Sigmoid colon (tissue), 7 donors: ENCODE measurements around the gene MYL4. TPM values are rescaled to one million over a fixed set of nuclear protein-coding genes. Genes with fewer than 3 reads are reported as not detected.

ENCODE experiments used
- DNase-seq: peaks from one replicate; pipeline ENCODE4 v3.0.0-alpha.2; 2019
- H3K27ac ChIP-seq, 4 donors: fragments of 200-600 bp; sonication (generic); one replicate each; pipeline ENCODE4 v1.5.1; 2016 to 2019; ENCODE audit warnings: mild to moderate bottlenecking in 1 of 4
- H3K27me3 ChIP-seq, 3 donors: fragments of 200-600 bp; sonication (generic); one replicate each; pipeline ENCODE4 v1.5.1; 2019; ENCODE audit warnings: mild to moderate bottlenecking in 1 of 3
- H3K36me3 ChIP-seq, 4 donors: fragments of 200-600 bp; sonication (generic); one replicate each; pipeline ENCODE4 v1.5.1; 2016 to 2019
- H3K4me1 ChIP-seq, 4 donors: fragments of 200-600 bp; sonication (generic); one replicate each; pipeline ENCODE4 v1.5.1; 2017 to 2019
- H3K4me3 ChIP-seq, 4 donors: fragments of 200-600 bp; sonication (generic); one replicate each; pipeline ENCODE4 v1.5.1; 2017 to 2019; ENCODE audit warnings: mild to moderate bottlenecking in 2 of 4, moderate library complexity in 1 of 4
- H3K9me3 ChIP-seq, 4 donors: fragments of 200-600 bp in 3 of 4; sonication (generic) in 3 of 4; one replicate each; pipeline versions ENCODE4 v1.5.1 to v1.6.1; 2013 to 2019
- EP300 ChIP-seq, 4 donors: sonication (generic); formaldehyde crosslinking; IDR thresholded peaks; one replicate each; pipeline ENCODE4 v1.6.1; 2017; ENCODE audit warnings: antibody characterized with exemption in 4 of 4
- POLR2A ChIP-seq, 2 donors: fragments of 450-650 bp; IDR thresholded peaks; one replicate each; pipeline ENCODE4 v1.6.1; 2016; ENCODE audit warnings: antibody characterized with exemption in 2 of 2, mild to moderate bottlenecking in 2 of 2, moderate library complexity in 2 of 2
- POLR2AphosphoS5 ChIP-seq, 4 donors: sonication (generic); formaldehyde crosslinking; IDR thresholded peaks; one replicate each; pipeline ENCODE4 v1.6.1; 2017; ENCODE audit warnings: antibody characterized with exemption in 4 of 4
- WGBS, 2 donors: extraction: QIAGEN DNeasy Blood & Tissue Kit; methylation state at CpG; one replicate each; pipeline ENCODE4 v1.1.7; 2013; 5-methylcytosine and 5-hydroxymethylcytosine counted together
- intact Hi-C: fragments of 100-400 bp; cut with DNase I; formaldehyde crosslinking; loops from one replicate; pipeline ENCODE4 v1.15.1; 2023
- polyA plus RNA-seq, 3 donors: library from polyadenylated mRNA; stranded (reverse); fragments of 200-250 nt; gene quantifications; one replicate each; pipeline ENCODE4 v1.2.3, GENCODE V29; 2013
- total RNA-seq, 4 donors: library from RNA; depleted of rRNA; stranded (reverse); fragments of >200 nt; gene quantifications; one replicate each; pipeline ENCODE4 v1.1.0, GENCODE V29; 2016
- TF ChIP-seq, protein P1 (sequence below), 4 experiments: fragments of 450-650 bp in 3 of 4; fragments of 200-600 bp in 1 of 4; IDR thresholded peaks; one replicate each; pipeline ENCODE4 v1.5.1; 2016 to 2019; ENCODE audit warnings: antibody characterized with exemption in 4 of 4, mild to moderate bottlenecking in 3 of 4, moderate library complexity in 2 of 4
- donor health status: healthy with polysubstance abuse.
- donor health status: Bipolar disorder and iron deficiency.
- donor health status: healthy.

Gene MYL4
- total and polyA plus RNA-seq, 7 donors, result 0.31 to 2.8 (median 1.1) TPM; not detected in 4

DNA sequence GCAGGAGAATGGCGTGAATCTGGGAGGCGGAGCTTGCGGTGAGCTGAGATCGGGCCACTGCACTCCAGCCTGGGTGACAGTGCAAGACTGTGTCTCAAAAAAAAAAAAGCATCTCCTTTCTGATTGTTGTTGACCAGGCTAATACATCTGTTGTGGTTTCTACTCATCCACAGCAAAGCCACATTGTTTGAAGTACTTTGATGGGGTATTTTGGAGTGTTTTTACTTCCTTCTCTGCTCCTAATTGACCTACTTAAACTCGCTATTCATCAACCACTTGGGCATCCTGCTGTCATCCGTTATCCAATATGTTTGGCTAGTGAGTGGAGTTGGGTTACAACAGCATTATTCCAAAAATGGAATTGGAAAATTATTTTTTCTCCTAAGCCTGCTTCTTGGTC, 16.6 kb upstream of the MYL4 start:
- TF ChIP-seq EP300 (IDR thresholded peaks at IDR 0.05), result no peak
- TF ChIP-seq POLR2A (IDR thresholded peaks at IDR 0.05), result no peak
- no peak for TF ChIP-seq POLR2AphosphoS5 (IDR thresholded peaks at IDR 0.05)
- TF ChIP-seq, protein P1, sequence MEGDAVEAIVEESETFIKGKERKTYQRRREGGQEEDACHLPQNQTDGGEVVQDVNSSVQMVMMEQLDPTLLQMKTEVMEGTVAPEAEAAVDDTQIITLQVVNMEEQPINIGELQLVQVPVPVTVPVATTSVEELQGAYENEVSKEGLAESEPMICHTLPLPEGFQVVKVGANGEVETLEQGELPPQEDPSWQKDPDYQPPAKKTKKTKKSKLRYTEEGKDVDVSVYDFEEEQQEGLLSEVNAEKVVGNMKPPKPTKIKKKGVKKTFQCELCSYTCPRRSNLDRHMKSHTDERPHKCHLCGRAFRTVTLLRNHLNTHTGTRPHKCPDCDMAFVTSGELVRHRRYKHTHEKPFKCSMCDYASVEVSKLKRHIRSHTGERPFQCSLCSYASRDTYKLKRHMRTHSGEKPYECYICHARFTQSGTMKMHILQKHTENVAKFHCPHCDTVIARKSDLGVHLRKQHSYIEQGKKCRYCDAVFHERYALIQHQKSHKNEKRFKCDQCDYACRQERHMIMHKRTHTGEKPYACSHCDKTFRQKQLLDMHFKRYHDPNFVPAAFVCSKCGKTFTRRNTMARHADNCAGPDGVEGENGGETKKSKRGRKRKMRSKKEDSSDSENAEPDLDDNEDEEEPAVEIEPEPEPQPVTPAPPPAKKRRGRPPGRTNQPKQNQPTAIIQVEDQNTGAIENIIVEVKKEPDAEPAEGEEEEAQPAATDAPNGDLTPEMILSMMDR (IDR thresholded peaks at IDR 0.05), result no peak
- no peaks in the 10 kb centered on the region for H3K9me3 ChIP-seq
- H3K4me1 ChIP-seq, result peaks cover 0 to 13% (median 8%) of the 10 kb centered on the region in 4 donors
- no peak overlapping the region for H3K4me3 ChIP-seq
- H3K27me3 ChIP-seq, result no peaks in the 10 kb centered on the region
- 53 to 87% methylated on average over 6 of the region's 6 CpGs for WGBS, 2 donors
- DNase-seq, result no peak
- no peak overlapping the region for H3K27ac ChIP-seq
- H3K36me3 ChIP-seq, result no peaks in the 10 kb centered on the region
- intact Hi-C loops, result no loop called here

DNA sequence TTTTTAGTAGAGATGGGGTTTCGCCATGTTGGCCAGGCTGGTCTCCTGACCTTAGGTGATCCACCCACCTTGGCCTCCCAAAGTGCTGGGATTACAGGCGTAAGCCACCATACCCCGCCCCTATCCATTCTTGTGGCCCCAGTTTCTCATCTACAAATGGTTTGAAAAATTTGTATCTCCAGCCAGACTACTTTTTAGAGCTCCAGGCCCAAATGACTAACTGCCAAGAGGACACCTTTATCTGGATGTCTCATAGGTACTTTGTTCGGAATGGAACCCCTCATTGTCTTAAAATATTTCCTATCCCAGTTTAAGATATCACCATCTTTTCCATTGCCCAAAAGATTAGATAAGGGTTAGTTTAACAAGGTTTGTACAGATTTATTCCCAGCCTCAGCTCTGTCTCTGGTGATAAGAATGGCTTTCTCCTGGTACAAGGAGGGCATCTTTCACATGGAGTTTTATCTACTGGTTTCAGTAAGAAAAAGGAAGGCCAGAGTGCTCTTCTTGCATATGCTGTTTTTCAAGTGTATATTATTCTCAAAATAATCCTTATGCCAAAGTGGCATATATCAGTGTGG, 15.1 kb upstream of the MYL4 start:
- Histone ChIP-seq H3K36me3 (no peaks in the 10 kb centered on the region), H3K9me3 (no peaks in the 10 kb centered on the region), H3K4me1 (peaks cover 0 to 6% (median 0%) of the 10 kb centered on the region in 4 donors), H3K4me3 (no peak overlapping the region), H3K27me3 (no peaks in the 10 kb centered on the region), H3K27ac (no peak overlapping the region)
- 98% methylated on average over 4 of the region's 4 CpGs for WGBS, 2 donors
- TF ChIP-seq POLR2AphosphoS5 (IDR thresholded peaks at IDR 0.05), result no peak
- TF ChIP-seq, protein P1 (IDR thresholded peaks at IDR 0.05), result no peak
- no peak for TF ChIP-seq POLR2A (IDR thresholded peaks at IDR 0.05)
- TF ChIP-seq EP300 (IDR thresholded peaks at IDR 0.05), result no peak
- intact Hi-C loops, result no loop called here
- no peak for DNase-seq

DNA sequence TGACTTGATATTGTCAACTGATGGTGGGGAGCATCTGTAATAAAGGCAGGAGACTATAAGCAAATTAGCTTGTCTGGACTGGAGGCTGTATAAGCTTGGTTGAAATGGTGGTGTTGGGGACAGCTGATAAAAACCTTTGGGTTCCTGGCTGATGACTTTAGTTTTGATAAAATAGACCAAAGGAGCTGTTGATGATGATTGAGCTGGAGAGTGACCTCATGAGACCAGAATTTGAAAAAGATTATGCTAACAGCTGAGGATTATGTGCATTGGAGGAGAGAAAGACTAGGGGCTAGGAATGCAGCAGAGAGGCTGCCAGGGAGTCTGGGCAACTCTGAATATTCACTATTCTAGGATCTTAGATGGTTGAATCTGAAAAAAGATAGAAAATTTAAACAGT, 11.3 kb upstream of the MYL4 start:
- H3K4me3 ChIP-seq, result no peak overlapping the region
- H3K4me1 ChIP-seq, result no peaks in the 10 kb centered on the region
- intact Hi-C loops, result no loop called here
- no peak for DNase-seq
- no peaks in the 10 kb centered on the region for H3K9me3 ChIP-seq
- H3K27me3 ChIP-seq, result no peaks in the 10 kb centered on the region
- no peak for TF ChIP-seq EP300 (IDR thresholded peaks at IDR 0.05)
- TF ChIP-seq POLR2A (IDR thresholded peaks at IDR 0.05), result no peak
- TF ChIP-seq, protein P1 (IDR thresholded peaks at IDR 0.05), result no peak
- no peak for TF ChIP-seq POLR2AphosphoS5 (IDR thresholded peaks at IDR 0.05)
- no peak overlapping the region for H3K27ac ChIP-seq
- no peaks in the 10 kb centered on the region for H3K36me3 ChIP-seq

DNA sequence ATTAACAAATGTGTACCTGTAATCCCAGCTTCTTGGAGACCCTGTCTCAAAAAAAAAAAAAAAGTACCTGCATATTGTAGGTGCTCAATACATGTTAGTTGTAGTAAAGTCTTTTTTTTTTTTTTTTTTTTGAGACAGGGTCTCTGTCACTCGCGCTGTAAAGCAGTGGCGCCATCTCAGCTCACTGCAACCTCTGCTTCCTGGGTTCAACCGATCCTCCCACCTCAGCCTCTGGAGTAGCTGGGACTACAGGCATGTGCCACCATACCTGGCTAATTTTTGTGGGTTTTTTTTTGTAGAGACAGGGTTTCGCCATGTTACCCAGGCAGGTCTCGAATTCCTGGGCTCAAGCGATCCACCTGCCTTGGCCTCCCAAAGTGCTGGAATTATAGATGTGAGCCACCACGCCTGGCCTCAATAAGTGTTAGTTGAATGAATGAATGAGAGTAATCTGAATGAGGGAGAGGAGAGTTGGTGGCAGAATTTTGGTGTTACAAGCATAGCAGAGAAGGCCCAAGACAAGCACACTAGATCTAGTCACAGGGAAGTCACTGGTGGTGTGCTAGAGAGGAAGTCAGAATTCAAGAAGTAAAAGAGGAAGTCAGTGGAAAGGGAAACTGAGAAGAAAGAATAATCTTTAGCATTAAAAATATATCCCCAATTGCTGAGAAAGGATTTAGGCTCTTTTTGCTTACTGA, 9.4 kb upstream of the MYL4 start:
- intact Hi-C loops, result no loop called here
- 95 to 97% methylated on average over 8 of the region's 8 CpGs for WGBS, 2 donors

More for the DNA sequence above, 9.4 kb upstream of the MYL4 start:
- no peaks in the 10 kb centered on the region for H3K27me3 ChIP-seq
- no peak overlapping the region for H3K4me3 ChIP-seq
- H3K4me1 ChIP-seq, result peaks cover 0 to 9% (median 5%) of the 10 kb centered on the region in 4 donors
- H3K36me3 ChIP-seq, result no peaks in the 10 kb centered on the region
- DNase-seq, result no peak
- TF ChIP-seq POLR2AphosphoS5 (IDR thresholded peaks at IDR 0.05) (no peak), EP300 (IDR thresholded peaks at IDR 0.05) (no peak), POLR2A (IDR thresholded peaks at IDR 0.05) (no peak)
- TF ChIP-seq, protein P1 (IDR thresholded peaks at IDR 0.05), result no peak
- H3K27ac ChIP-seq, result peak overlapping the region in 1 of 4 donors; percentile 10
- no peaks in the 10 kb centered on the region for H3K9me3 ChIP-seq
